NCI-H187 (cell line): ENCODE measurements around the gene NMNAT2.
"Not testable (repeated sequence)": the region's sequence is repeated elsewhere in the genome, so short reads cannot be mapped to it uniquely, and the experiment has no call there.

Experiments used
- DNase-seq, 2 experiments: peaks; one replicate each; lab custom pipeline; 2025; lab: John Stamatoyannopoulos, UW

NMNAT2 gene

GRCh38 chr1:183285256-183285655 lies 132.9 kb downstream of the NMNAT2 start:
- no peak for DNase-seq

DNA sequence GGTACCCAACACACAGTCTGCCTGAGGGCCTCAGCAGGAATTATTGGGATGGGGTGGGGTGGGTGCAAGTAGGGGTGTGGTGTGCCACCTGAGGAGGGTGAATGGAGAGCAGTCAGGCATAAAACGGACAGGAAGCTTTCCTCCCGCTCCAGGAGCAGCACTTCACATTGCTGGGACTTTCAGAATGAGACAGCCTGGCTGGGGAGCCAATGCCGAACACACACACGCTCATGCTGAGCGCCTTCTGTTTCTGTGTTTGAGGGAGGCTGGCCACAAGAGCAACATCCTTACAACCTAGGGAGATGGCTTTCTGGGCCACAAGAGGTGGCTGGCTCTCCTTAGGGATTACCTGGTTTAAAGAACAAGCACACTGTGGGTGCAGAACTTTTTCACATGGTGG lies 134.1 kb downstream of the NMNAT2 start:
- no peak for DNase-seq

DNA sequence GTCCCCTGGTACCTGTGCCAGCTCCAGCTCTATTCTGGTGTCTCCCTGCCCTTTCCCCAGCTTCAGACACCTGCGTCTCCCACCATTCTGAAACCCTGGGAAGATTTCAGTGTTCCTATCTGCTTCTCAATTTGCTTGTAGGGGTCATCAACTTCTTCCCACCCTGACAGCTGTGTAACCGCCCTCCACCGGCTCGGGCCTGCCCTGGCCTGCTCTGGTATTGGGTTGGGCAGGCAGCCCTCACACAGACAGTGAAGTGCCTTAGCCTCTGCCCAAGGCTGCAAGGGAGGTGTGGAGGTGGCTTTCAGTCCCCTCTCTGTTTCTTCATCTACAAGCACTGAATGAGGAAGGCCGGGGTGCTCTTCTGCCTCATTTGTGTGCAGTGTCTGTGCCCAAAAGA lies 134.9 kb downstream of the NMNAT2 start:
- no peak for DNase-seq

GRCh38 chr1:183282101-183282855 lies 135.9 kb downstream of the NMNAT2 start:
- no peak for DNase-seq

GRCh38 chr1:183281553-183282091 lies 136.6 kb downstream of the NMNAT2 start:
- peak; percentile 89 to 98 for DNase-seq

- DNase-seq, result no peak
These were observed 137.1 kb downstream of the NMNAT2 start for GRCh38 chr1:183281039-183281438.

DNA sequence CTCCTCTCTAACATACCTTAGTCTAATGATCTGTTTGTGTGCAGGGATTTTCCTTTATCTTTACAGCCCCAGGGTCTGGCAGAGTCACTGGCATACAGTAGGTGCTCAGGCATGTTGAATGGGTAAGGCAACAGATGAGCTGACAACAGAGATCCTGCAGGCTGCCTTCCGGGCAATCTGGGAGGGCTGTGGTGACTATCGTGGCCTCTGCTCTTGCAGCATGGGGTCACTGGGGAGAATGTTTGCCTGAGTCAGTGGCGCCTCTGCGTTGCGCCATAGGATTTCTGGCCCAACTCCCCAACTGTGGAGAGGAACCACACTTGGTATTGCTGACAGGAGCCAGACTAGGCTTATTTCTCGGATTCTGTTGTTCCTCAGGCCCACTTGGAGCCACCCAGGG lies 138.3 kb downstream of the NMNAT2 start:
- no peak for DNase-seq

DNA sequence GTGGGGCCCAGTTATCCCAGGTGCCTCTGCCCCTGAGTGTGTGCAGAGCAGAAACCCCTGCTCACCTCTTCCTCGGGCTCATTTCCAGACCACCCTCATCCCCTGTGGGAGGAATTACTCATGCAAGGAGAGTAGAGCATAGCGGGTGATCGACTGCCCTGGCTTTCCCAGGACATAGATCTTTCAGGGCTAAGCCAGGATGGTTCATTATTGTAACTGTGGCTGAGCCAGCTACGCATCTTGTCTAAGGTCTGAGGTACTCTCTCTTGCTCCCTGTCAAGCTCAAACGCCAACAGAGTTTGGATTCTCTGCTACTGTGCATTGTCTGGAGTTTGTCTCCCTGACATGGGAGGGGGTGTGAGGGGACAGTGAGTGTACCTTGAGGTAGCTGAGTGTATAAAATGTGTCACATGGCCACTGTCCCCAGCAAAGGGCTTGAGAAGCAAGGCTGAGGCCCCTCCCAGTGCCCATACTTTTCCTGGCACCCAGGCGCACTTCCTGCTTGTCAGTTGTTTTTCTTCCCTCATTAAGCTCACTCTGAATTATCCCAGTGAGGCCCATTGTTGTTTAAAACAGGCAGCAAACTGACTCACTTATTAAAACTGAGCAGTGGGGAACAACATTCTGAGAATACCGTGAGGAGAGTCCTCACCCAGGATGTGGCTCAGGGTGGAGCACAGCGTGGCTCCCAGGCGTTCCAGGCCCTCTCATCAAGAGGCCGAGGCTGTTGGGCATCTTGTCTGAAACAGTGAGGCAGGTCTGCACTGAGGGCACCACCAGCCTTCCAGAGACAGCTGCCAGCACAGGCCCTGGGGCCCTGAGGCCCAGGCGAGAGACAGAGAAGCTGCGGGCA lies 139.2 kb downstream of the NMNAT2 start:
- DNase-seq, result no peak

DNA sequence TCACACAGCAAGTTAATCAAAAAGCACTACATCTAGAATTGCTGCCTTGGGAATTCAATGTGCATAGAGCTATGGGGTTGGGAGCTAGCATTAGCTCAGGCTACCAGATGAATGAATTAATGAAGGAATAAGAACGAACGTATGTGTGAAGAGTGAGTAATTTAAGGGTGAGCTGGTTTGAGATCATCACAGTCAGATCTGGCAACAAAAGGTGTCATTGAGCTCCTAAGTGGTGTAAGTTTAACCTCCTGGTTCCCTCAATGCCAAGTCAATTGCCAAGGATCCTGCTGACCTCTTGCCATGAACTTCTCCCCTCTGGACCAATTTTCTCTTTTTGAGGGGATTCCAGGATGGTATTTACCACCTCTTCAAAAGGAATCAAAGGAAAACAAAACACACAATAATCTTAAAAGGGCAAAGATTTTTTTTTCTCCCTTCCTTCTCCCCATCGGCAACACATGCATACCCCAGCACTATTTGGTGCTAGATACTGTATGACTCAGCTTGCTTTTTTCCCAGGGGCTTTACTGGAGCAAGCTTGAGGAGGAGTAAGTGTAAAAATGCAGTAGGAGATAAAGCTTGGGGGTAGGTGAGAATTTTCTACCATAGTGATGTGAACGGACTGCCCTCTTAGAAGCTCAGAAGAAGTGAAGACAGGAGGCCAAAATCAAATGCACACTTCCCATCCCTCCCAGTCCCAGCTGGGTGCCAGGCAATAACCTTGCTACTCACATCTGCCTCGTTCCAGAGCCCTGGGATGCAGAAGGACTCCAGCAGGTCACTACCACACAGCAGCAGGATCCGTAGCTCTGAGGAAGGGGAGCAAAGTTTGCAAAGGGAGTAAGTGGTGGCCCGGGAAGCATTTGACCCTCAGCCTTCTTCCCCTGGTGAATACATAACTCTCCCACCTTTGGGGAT lies 140.1 kb downstream of the NMNAT2 start:
- DNase-seq, result no peak

DNA sequence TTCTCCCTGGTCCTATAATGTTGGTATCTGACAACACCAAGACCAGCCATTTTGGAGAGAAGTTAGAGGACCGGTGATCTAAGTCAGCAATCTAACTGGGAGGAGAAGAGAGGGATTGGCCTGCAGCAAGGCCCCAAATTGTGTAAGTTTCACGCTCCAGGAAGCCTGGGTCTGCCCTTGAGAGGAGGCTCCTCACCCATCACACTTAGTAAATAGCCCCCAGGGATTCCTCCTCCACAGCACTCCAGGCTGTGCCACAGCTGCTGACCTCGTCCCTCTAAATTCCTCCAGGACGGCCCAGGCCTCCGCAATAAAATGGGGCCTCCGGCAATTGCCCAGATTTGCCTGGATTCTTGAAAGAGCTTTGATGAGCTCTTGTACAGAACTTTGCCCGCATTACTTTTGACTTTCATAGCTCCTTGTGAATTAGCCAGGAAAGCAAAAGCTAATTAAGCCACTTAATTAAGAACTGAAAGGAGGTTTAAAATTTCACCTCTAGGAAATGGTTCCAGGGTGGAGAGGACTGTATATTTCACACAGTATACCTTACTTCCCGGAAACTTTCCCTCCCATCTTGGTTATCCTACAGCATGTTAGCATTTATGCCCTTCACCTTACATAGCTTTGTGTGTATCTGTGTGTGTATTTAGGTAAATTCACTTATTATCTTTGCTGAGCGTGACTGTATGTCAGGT lies 141.6 kb downstream of the NMNAT2 start:
- DNase-seq, result no peak

- DNase-seq, result no peak
These were observed 142.9 kb downstream of the NMNAT2 start for GRCh38 chr1:183275322-183275721.

DNA sequence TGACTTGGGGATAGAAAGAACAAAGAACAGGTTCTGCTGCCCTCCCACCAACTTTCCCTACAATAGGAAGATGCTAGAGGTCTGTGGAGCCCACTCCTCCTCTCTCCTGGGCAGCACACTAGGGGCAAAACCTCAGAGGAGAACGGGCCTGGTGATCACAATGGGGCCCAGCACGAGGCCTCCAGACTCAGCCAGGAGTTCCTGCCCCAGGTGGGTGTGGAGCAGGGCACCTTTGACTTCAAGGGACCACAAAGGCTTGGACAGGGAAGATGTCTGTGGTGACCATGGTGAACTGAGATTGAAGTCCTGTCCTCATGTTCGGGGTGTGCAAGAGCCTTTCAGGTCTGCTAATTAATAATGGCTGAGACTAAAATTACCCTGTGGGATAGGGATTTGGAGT lies 143.3 kb downstream of the NMNAT2 start:
- DNase-seq, result no peak

DNA sequence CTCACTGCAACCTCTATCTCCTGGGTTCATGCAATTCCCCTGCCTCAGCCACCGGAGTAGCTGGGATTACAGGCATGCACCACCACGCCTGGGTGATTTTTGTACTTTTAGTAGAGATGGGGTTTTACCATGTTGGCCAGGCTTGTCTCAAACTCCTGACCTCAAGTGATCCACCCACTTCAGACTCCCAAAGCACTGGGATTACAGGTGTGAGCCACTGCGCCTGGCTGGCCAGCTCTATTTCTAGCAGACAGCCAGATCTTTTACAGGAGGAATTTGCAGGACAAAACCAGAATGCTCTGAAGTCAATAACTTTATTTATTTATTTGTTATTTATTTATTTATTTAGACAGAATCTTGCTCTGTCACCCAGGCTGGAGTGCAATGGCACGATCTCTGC lies 144.2 kb downstream of the NMNAT2 start:
- not testable (repeated sequence) for DNase-seq

DNA sequence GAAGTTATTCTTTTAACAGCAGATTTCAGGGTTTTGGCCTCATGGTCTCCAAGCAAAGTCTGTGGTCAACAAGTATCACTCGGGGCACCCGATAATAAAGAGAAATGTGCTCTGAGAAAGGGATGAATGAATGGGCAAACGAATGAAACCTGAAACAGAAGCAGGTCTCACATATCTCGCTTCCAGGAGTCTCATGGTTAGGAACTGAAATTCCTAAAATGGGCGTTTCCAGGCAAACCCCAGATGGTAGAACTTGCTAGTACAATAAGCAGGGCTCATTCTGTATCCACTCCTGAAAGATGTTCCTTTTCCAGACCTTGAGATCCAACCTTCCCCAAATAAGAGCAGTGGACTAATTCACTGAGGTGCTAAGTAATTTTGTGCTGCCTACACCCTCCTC lies 144.9 kb downstream of the NMNAT2 start:
- DNase-seq, result no peak

GRCh38 chr1:183272390-183272848 lies 145.8 kb downstream of the NMNAT2 start:
- no peak for DNase-seq

- no peak for DNase-seq
These were observed 147.5 kb downstream of the NMNAT2 start for GRCh38 chr1:183270541-183271141.

- no peak for DNase-seq
These were observed 150.3 kb downstream of the NMNAT2 start for GRCh38 chr1:183267646-183268431.

- no peak for DNase-seq
These were observed 154.1 kb downstream of the NMNAT2 start for GRCh38 chr1:183263886-183264602.

DNA sequence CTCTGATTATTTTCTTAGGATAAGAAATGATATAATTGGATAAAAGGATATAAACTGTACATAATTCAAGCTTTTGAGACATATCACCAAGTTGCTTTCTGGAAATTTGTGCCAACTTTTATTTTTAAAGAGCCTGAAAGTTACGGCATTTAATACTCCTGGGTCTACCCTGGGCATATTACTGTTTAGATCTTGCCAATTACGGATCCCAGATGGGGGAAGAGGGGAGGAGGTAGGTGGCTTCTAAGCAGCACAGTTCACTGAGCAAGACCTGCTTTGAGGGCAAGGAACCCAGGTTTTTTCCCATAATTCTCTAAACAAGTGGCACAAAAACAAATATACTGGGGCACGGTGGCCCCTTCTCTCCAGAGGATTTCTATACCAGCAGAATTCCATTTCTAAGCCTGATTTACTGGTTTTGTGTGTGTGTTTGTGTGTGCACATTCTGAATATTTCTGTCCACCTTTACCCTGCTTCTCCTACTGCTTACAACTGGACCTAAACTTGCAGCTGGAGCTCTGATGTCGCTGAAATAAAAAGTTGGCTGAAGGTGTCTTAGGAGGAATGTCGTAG lies 155.5 kb downstream of the NMNAT2 start:
- DNase-seq, result no peak
